RPMI7951 (cell line): ENCODE data around the gene USP44. TPM values are rescaled to one million over a fixed set of nuclear protein-coding genes. Genes with fewer than 3 reads are reported as not detected.

Experiments used
- total RNA-seq: library from RNA; depleted of rRNA; stranded (reverse); fragments of >200 nt; shearing (Covaris generic); gene quantifications from 2 replicates; pipeline ENCODE4 v1.2.3, GENCODE V29; 2014; rRNA removed

Gene USP44
- total RNA-seq, 1 experiment from 2014 or later, result not detected

Other genes starting within 250 kb of the USP44 start
- 62.2 and 72.0 TPM in 2 replicates for gene METAP2, start 77.3 kb downstream of the USP44 start, total RNA-seq
- gene NTN4, start 239.3 kb upstream of the USP44 start, total RNA-seq, result 1.4 and 3.1 TPM in 2 replicates